T-helper 1 cell treated with Interleukin-12 subunit alpha and Interleukin-12 subunit beta and Interleukin-4 antibody, amounts not matched to agents 30 ng/mL and 1 ng/mL, for 36 hours (primary cell): ENCODE measurements around the gene SMIM36. TPM values are rescaled to one million over a fixed set of nuclear protein-coding genes. Genes with fewer than 3 reads are reported as not detected.
"Not testable (repeated sequence)": the region's sequence is repeated elsewhere in the genome, so short reads cannot be mapped to it uniquely, and the experiment has no call there.

ENCODE experiments used
- intact Hi-C: fragments of 100-400 bp; cut with micrococcal nuclease; formaldehyde crosslinking; loops from one replicate; pipeline ENCODE4 v1.15.1; 2024
- total RNA-seq: library from RNA; stranded (reverse); gene quantifications from 2 replicates; pipeline ENCODE4 v1.2.3, GENCODE V29; 2022

SMIM36 gene
- total RNA-seq: not detected in 2 replicates

- intact Hi-C loops: loop anchor here (5.0 kb wide), 1 partner anchor 544 kb away; the partner anchor contains the start of genes COX11 and STXBP4
Observed at GRCh38 chr17:55510986-55511721, at the start of gene SMIM36. TSS of gene SMIM36 (minus strand) at chr17:55511452.

GRCh38 chr17:55555772-55556171, 44.5 kb upstream of the SMIM36 start:
- intact Hi-C loops: no loop called here

GRCh38 chr17:55549140-55549539, 37.9 kb upstream of the SMIM36 start:
- intact Hi-C loops: no loop called here

- intact Hi-C loops: no loop called here
Observed at GRCh38 chr17:55546991-55547664, 35.9 kb upstream of the SMIM36 start.

- intact Hi-C loops: no loop called here
Observed at GRCh38 chr17:55546481-55546880, 35.2 kb upstream of the SMIM36 start.

- intact Hi-C loops: no loop called here
Observed at GRCh38 chr17:55545806-55546205, 34.6 kb upstream of the SMIM36 start.

- intact Hi-C loops: no loop called here
Observed at GRCh38 chr17:55543709-55544108, 32.5 kb upstream of the SMIM36 start.

GRCh38 chr17:55540414-55541091, 29.3 kb upstream of the SMIM36 start:
- intact Hi-C loops: no loop called here

GRCh38 chr17:55536205-55536604, 25.0 kb upstream of the SMIM36 start:
- intact Hi-C loops: no loop called here

- intact Hi-C loops: no loop called here
Observed at GRCh38 chr17:55533608-55534007, 22.4 kb upstream of the SMIM36 start.

- intact Hi-C loops: no loop called here
Observed at GRCh38 chr17:55532670-55533069, 21.4 kb upstream of the SMIM36 start.

GRCh38 chr17:55531053-55531728, 19.9 kb upstream of the SMIM36 start:
- intact Hi-C loops: no loop called here

- intact Hi-C loops: no loop called here
Observed at GRCh38 chr17:55530064-55530463, 18.8 kb upstream of the SMIM36 start.

- intact Hi-C loops: no loop called here
Observed at GRCh38 chr17:55527540-55528118, 16.4 kb upstream of the SMIM36 start.

- intact Hi-C loops: no loop called here
Observed at GRCh38 chr17:55524440-55525220, 13.4 kb upstream of the SMIM36 start.

- intact Hi-C loops: not testable (repeated sequence)
Observed at GRCh38 chr17:55523032-55523431, 11.8 kb upstream of the SMIM36 start.

GRCh38 chr17:55521186-55521585, 9.9 kb upstream of the SMIM36 start:
- intact Hi-C loops: no loop called here

- intact Hi-C loops: no loop called here
Observed at GRCh38 chr17:55520402-55520801, 9.2 kb upstream of the SMIM36 start.

GRCh38 chr17:55518510-55518909, 7.3 kb upstream of the SMIM36 start:
- intact Hi-C loops: no loop called here

GRCh38 chr17:55513885-55514590, 2.8 kb upstream of the SMIM36 start:
- intact Hi-C loops: loop anchor here (1.0 to 5.0 kb wide), 6 partner anchors 93 to 547 kb away; partner anchors contain the start of genes COX11, MMD and STXBP4
